GM12873 (cell line): Measurements from ENCODE around the gene CEBPE.

Source experiments
- CTCF ChIP-seq: IDR thresholded peaks from 2 replicates; pipeline ENCODE4 v1.5.1; 2012; ENCODE audit warnings: low read depth, mild to moderate bottlenecking, moderate library complexity, low read length, control low read depth; ENCODE audit not compliant: insufficient read depth; ENCODE audit errors: missing control alignments

Gene CEBPE

GRCh38 chr14:23142826-23143225 lies 23.8 kb upstream of the CEBPE start:
- no peak for TF ChIP-seq CTCF

DNA sequence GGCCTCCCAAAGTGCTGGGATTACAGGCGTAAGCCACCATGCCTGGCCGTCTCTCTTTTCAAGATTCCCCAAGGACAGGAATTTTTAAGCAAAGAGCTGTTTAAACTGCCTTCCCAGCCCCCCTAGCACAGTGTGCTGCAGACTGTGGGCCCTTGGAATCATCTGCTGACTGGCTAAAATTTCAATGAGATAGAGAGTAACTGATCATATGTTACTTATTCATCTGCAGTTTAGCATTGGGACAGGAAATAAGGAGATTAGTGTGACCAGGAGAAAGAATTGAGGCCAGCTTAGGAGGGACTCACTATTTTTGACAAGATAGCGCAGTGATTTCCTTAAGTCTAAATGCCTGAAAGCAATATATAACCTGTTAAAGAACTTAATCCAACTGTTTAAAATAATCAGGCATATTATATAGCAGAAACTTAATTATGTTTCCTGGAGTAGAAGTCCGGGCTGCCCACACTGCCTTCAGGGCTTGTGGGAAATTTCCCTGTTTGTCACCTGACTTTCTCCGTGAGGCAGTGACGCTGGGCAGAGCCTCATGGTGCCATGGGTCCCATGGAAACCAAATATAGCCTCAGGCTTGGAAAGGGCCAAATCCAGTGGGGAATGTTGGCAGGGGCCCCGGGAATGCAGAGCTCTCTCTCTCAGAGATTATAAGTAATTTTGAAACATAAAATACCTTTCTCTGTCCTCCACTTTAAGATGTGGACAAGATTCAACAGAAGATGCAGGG lies 22.8 kb upstream of the CEBPE start:
- TF ChIP-seq CTCF = no peak

DNA sequence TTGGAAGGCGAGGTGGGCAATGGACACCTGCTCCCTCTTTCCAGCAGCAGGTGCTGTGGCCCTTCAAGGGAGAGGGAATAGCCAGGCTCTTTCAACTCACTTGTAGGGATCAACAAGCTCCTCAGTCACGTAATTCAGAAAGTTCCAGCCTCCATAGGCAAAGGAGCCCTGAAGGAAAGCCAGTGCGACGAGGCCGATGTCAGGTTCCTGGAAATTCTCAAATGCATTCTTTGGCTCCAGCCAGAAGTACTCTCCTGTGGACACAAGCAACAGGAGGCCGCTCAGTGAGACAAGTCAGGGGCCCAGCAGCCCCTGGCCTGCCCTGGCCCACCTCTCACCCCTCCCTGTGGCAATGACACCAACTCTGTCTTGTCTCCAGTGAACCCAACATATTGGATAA lies 21.3 kb upstream of the CEBPE start:
- TF ChIP-seq CTCF = no peak

DNA sequence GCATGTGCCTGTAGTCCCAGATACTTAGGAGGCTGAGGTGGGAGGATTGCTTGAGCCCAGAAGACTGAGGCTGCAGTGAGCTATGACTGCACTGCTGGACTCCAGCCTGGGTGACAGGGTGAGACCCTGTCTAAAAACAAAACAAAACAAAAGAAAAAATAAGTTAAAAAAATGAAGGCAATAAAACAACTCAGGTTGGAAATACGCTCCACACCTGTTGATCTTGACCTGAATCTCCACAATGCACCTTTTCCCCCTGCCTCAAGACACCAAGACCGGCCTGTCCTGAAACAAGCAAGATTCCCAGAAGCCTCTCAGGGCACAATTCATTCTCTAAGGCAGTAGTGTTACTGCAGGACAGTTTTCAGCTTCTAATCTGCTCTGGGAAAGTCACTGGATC lies 20.8 kb upstream of the CEBPE start:
- TF ChIP-seq CTCF = no peak

GRCh38 chr14:23137813-23138535 lies 18.9 kb upstream of the CEBPE start:
- TF ChIP-seq CTCF = no peak

- TF ChIP-seq CTCF = no peak
These were observed 18.2 kb upstream of the CEBPE start for GRCh38 chr14:23137192-23137812.

GRCh38 chr14:23136566-23137133 lies 17.6 kb upstream of the CEBPE start:
- no peak for TF ChIP-seq CTCF
